GM18505 (cell line): ENCODE measurements around the gene ACSS1.

Experiments used
- ATAC-seq: cut with Tn5 transposase; IDR thresholded peaks from one replicate; pipeline ENCODE4 v1.9.1; 2021; ENCODE audit not compliant: unreplicated experiment
- POLR2A ChIP-seq: IDR thresholded peaks from 4 replicates; pipeline ENCODE4 v1.6.1; 2011; ENCODE audit warnings: borderline replicate concordance; ENCODE audit not compliant: insufficient read depth, insufficient read length; ENCODE audit errors: extremely low read depth

Gene ACSS1

DNA sequence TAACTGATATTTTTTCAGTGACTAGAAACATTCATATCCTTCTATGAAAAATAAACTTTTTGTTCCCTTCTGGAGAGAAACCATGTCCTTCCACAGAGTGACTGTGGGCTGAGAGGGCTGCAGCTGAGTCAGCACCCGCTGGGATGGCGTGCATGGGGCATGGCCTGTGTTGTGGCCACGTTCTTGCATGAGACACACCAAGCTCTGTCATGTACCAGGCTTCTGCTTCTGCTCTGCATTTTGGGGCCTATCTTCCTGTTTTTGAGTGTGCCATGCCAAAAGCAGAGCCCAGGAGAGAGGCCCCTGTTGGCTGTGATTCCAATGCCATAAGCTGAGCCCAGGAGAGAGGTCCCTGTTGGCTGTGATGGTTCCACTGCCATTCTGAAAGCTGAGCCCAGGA lies 76.1 kb downstream of the ACSS1 start:
- no peak for ATAC-seq
- no peak for TF ChIP-seq POLR2A

GRCh38 chr20:24981282-24981681 lies 76.7 kb downstream of the ACSS1 start:
- no peak for TF ChIP-seq POLR2A
- ATAC-seq: no peak

GRCh38 chr20:24980291-24981053 lies 77.5 kb downstream of the ACSS1 start:
- ATAC-seq: no peak
- TF ChIP-seq POLR2A: no peak

DNA sequence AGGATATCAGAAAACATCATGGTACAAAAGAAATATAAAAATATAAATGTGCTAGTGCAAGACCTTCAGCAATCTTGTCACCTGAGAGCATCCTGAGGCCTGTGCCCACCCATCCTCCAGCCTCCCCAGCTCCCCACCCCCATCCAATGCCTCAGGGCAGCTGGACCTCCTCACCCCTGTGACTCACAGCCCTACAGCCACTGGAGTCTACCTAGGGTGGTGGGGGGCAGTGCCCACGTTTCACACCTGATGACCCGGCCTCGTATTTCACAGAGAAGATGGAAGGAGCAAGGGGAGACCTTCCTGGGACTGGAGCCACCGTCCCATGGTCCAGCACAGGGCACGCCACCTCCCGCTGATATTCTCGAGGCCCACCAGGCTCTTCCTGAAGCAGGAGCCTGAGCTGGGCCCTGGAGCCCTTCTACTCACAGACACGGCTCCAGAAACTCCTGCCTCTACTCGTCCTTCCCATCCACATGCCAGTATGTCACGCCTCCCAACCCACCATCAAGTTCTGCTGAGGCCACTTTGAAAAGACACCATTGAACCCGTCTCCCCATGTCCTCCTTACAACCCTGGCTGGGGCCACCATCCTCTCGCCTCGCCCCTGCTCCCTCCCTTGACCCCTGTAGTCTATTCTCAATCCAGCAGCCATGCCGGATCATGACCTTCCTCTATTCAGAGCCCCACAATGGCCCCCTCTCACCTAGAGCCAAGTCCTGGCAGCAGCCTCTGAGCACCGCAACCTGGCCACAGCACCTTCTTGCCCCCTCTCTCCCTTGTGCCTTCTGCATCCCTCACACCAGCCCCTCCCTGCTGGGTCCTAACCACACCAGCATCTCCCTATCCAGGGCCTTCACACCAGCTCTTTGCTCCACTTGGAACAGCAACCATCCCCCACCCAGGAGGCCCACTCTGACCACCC lies 78.6 kb downstream of the ACSS1 start:
- ATAC-seq: no peak
- no peak for TF ChIP-seq POLR2A

DNA sequence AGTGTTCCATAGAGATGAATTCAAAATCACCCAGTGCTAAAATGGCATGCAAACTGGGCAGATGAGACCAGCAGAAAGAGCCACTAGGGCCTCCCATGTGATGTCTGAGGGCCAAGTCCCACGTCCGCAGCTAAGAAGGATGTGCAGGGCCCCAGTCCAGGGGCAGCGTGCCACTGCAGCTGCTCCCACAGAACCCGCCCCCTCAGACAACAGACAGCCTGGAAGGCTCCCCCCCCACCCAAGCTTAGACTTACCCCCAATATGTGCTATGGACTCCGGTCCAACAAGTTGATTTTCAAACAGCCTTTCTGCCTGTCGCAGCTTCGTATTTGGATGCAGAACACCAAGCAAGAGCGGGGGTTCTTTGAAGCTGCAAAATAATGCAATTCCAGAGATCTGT lies 79.4 kb downstream of the ACSS1 start:
- ATAC-seq: no peak
- TF ChIP-seq POLR2A: no peak

- no peak for TF ChIP-seq POLR2A
- no peak for ATAC-seq
These were observed 80.1 kb downstream of the ACSS1 start for GRCh38 chr20:24977797-24978196.

- TF ChIP-seq POLR2A: no peak
- ATAC-seq: no peak
These were observed 80.6 kb downstream of the ACSS1 start for GRCh38 chr20:24977336-24977735.

- no peak for ATAC-seq
- no peak for TF ChIP-seq POLR2A
These were observed 85.6 kb downstream of the ACSS1 start for GRCh38 chr20:24972341-24972740.

GRCh38 chr20:24971376-24972101 lies 86.4 kb downstream of the ACSS1 start:
- TF ChIP-seq POLR2A: no peak
- ATAC-seq: no peak

GRCh38 chr20:24970754-24971153 lies 87.2 kb downstream of the ACSS1 start:
- ATAC-seq: no peak
- TF ChIP-seq POLR2A: no peak

GRCh38 chr20:24970030-24970553 lies 87.8 kb downstream of the ACSS1 start:
- ATAC-seq: no peak
- no peak for TF ChIP-seq POLR2A

DNA sequence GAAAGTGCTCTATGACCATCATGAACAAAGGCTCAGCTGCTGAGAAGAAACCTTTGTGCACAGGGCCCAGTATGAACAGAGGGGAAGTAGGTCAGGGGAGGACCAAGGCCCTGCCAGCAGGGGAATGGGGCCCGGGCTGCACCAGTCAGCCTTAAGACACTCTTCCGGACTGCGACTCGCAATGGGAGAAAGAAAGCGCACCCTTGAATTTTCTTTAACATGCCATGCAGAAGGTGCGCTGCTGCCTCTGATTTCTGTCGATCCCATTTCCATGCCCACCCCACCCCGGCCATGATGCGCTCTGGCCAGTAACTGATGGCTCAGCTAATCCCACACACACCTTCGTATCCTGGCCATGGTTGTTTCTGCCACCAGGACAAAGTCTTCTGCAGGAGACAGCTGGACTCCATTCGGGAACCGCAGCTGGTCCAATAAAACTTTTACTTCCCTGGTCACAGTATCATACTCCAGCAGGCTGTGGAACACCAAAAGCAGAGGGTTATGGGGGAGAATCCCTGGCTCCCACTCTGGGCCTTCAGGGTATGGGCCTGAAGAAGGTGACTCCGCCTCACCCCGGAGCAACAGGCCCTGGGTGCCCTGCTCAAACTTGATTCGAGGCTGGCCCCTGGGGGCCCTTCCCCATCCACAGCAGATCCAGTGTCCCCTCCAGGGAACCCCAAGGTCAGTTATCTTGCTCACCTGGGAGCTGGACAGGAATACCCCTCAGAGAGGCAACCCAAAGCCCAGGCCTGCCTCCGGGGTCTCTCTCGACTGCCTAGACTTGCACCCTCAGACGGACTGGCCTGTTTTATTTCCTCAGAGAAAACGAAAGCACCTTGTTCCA lies 88.5 kb downstream of the ACSS1 start:
- no peak for TF ChIP-seq POLR2A
- ATAC-seq: no peak

- ATAC-seq: no peak
- no peak for TF ChIP-seq POLR2A
These were observed 89.6 kb downstream of the ACSS1 start for GRCh38 chr20:24968278-24968800.
